OCI-LY1 (cell line): ENCODE results near the gene TXNDC11.

Source experiments
- CTCF ChIP-seq: fragments of 200-600 bp; sonication (generic), shearing (Covaris generic); IDR thresholded peaks from 2 replicates; pipeline ENCODE4 v1.5.1; 2017; ENCODE audit warnings: mild to moderate bottlenecking, antibody characterized with exemption, low read length, moderate library complexity, mixed read lengths
- EZH2 ChIP-seq: fragments of 200-600 bp; sonication (generic), shearing (Covaris generic); IDR thresholded peaks from 2 replicates; pipeline ENCODE4 v1.8.0; 2017; ENCODE audit warnings: borderline replicate concordance, mixed run types, mild to moderate bottlenecking, antibody characterized with exemption, low read length, moderate library complexity, mixed read lengths

GRCh38 chr16:11634312-11634711 is 108.3 kb downstream of the TXNDC11 start:
- no peak for TF ChIP-seq CTCF
- TF ChIP-seq EZH2 = no peak
